ENCODE measurements around the gene BBX. TPM values are rescaled to one million over a fixed set of nuclear protein-coding genes. Genes with fewer than 3 reads are reported as not detected.

BBX gene
- total RNA-seq = 10 to 100 TPM; 42.9 to 48.0 TPM

- ChIA-PET POLR2A (interaction anchor here (1.1 kb wide), 1 partner anchor 284 kb away, joined by 4 read pairs; no protein-coding TSS in a partner anchor), CTCF (interaction anchor here (0.6 to 0.7 kb wide), 2 partner anchors 92 to 106 kb away, joined by 3 read pairs; no protein-coding TSS in a partner anchor)
These were observed at the start of gene BBX for GRCh38 chr3:107522510-107523288. BBX (plus strand) TSS chr3:107522962; CDS start chr3:107710461, 187,499 bp downstream.

GRCh38 chr3:107476462-107476861 is 46.3 kb upstream of the BBX start:
- POLR2A ChIA-PET = no interaction called here
- CTCF ChIA-PET = no interaction called here

GRCh38 chr3:107487490-107487889 is 35.3 kb upstream of the BBX start:
- ChIA-PET POLR2A (no interaction called here), CTCF (no interaction called here)

GRCh38 chr3:107488942-107489341 is 33.8 kb upstream of the BBX start:
- ChIA-PET POLR2A (no interaction called here), CTCF (no interaction called here)

- ChIA-PET CTCF (no interaction called here), POLR2A (no interaction called here)
These were observed 29.6 kb upstream of the BBX start for GRCh38 chr3:107493134-107493533.

- ChIA-PET POLR2A (no interaction called here), CTCF (no interaction called here)
These were observed 25.9 kb upstream of the BBX start for GRCh38 chr3:107496855-107497254.

- ChIA-PET CTCF (no interaction called here), POLR2A (no interaction called here)
These were observed 24.1 kb upstream of the BBX start for GRCh38 chr3:107498646-107499045.

GRCh38 chr3:107506458-107506857 is 16.3 kb upstream of the BBX start:
- ChIA-PET POLR2A (no interaction called here), CTCF (no interaction called here)

- CTCF ChIA-PET = no interaction called here
- POLR2A ChIA-PET = no interaction called here
These were observed 14.4 kb upstream of the BBX start for GRCh38 chr3:107508331-107508730.

- CTCF ChIA-PET = no interaction called here
- POLR2A ChIA-PET = no interaction called here
These were observed 10.7 kb upstream of the BBX start for GRCh38 chr3:107512108-107512507.

- CTCF ChIA-PET = no interaction called here
- POLR2A ChIA-PET = no interaction called here
These were observed 8.3 kb upstream of the BBX start for GRCh38 chr3:107514453-107514852.

- ChIA-PET POLR2A (no interaction called here), CTCF (no interaction called here)
These were observed 6.3 kb upstream of the BBX start for GRCh38 chr3:107516475-107516874.

GRCh38 chr3:107520535-107520934 is 2.2 kb upstream of the BBX start:
- CTCF ChIA-PET = interaction anchor here (1.2 kb wide), 1 partner anchor 285 kb away, joined by 3 read pairs; no protein-coding TSS in a partner anchor
- POLR2A ChIA-PET = no interaction called here

GRCh38 chr3:107521469-107522059 is 1.2 kb upstream of the BBX start:
- CTCF ChIA-PET = interaction anchor here (1.2 kb wide), 1 partner anchor 286 kb away, joined by 3 read pairs; no protein-coding TSS in a partner anchor
- POLR2A ChIA-PET = interaction anchor here (1.1 kb wide), 1 partner anchor 283 kb away, joined by 4 read pairs; no protein-coding TSS in a partner anchor

GRCh38 chr3:107523289-107523538 is 452 bp downstream of the BBX start:
- ChIA-PET CTCF (interaction anchor here (0.6 kb wide), 1 partner anchor 106 kb away, joined by 3 read pairs; no protein-coding TSS in a partner anchor), POLR2A (no interaction called here)

- CTCF ChIA-PET = interaction anchor here (0.6 to 1.0 kb wide), 2 partner anchors 93 to 105 kb away, joined by 3 to 4 read pairs; no protein-coding TSS in a partner anchor
- POLR2A ChIA-PET = interaction anchor here (1.2 kb wide), 1 partner anchor 92 kb away, joined by 4 read pairs; no protein-coding TSS in a partner anchor
These were observed 970 bp downstream of the BBX start for GRCh38 chr3:107523539-107524325.

- CTCF ChIA-PET = interaction anchor here (1.0 kb wide), 1 partner anchor 93 kb away, joined by 4 read pairs; no protein-coding TSS in a partner anchor
- POLR2A ChIA-PET = interaction anchor here (0.6 to 1.2 kb wide), 2 partner anchors 89 to 93 kb away, joined by 4 read pairs; no protein-coding TSS in a partner anchor
These were observed 1.6 kb downstream of the BBX start for GRCh38 chr3:107524326-107524840.

GRCh38 chr3:107524841-107525643 is 2.3 kb downstream of the BBX start:
- POLR2A ChIA-PET = interaction anchor here (0.6 to 1.2 kb wide), 2 partner anchors 88 to 93 kb away, joined by 4 read pairs; no protein-coding TSS in a partner anchor
- CTCF ChIA-PET = interaction anchor here (1.0 kb wide), 1 partner anchor 94 kb away, joined by 4 read pairs; no protein-coding TSS in a partner anchor

- CTCF ChIA-PET = interaction anchor here (0.7 kb wide), 1 partner anchor 96 kb away, joined by 3 read pairs; no protein-coding TSS in a partner anchor
- POLR2A ChIA-PET = no interaction called here
These were observed 3.0 kb downstream of the BBX start for GRCh38 chr3:107525644-107526305.
